HCT116 (cell line): Measurements from ENCODE around the gene HMGCLL1.

Experiments
- ATF3 ChIP-seq: IDR thresholded peaks from 2 replicates; pipeline ENCODE4 v1.6.1; 2012
- CEBPB ChIP-seq: IDR thresholded peaks from 2 replicates; pipeline ENCODE4 v1.6.1; 2012; ENCODE audit warnings: low read depth
- EZH2 ChIP-seq: fragments of 200-600 bp; sonication (generic); IDR thresholded peaks from 2 replicates; pipeline ENCODE4 v1.6.1; 2017; ENCODE audit warnings: antibody characterized with exemption, mixed run types
- POLR2A ChIP-seq: IDR thresholded peaks from 2 replicates; pipeline ENCODE4 v1.7.0; 2011; ENCODE audit warnings: borderline replicate concordance; ENCODE audit not compliant: insufficient read depth, insufficient read length; ENCODE audit errors: extremely low read depth
- SIN3A ChIP-seq: IDR thresholded peaks from 2 replicates; pipeline ENCODE4 v1.6.1; 2012; ENCODE audit warnings: low read depth
- YY1 ChIP-seq: IDR thresholded peaks from 2 replicates; pipeline ENCODE4 v1.6.1; 2011; ENCODE audit warnings: low read length, low read depth, moderate library complexity, mild to moderate bottlenecking; ENCODE audit not compliant: insufficient replicate concordance; ENCODE audit errors: extremely low read depth
- ZFX ChIP-seq: fragments of 450-650 bp; IDR thresholded peaks from 2 replicates; pipeline ENCODE4 v1.6.1; 2017
- TF ChIP-seq, protein P1 (sequence below), 3 experiments: fragments of 200-600 bp in 1 of 3; sonication (generic) in 1 of 3; IDR thresholded peaks in 2 of 3; conservative IDR thresholded peaks in 1 of 3; 2 replicates each; pipeline ENCODE4 v1.5.1; 2012 to 2017; ENCODE audit warnings: low read depth in 2 of 3, low read length in 2 of 3, antibody characterized with exemption in 1 of 3, borderline replicate concordance in 1 of 3, control low read depth in 1 of 3, mild to moderate bottlenecking in 1 of 3, mixed read lengths in 1 of 3, mixed run types in 1 of 3, moderate library complexity in 1 of 3; ENCODE audit not compliant: insufficient read depth in 1 of 3
- TF ChIP-seq, protein P2 (sequence below): IDR thresholded peaks from 2 replicates; pipeline ENCODE4 v1.6.1; 2011; ENCODE audit warnings: mild to moderate bottlenecking, low read length, moderate library complexity; ENCODE audit not compliant: insufficient replicate concordance; ENCODE audit errors: extremely low read depth

DNA sequence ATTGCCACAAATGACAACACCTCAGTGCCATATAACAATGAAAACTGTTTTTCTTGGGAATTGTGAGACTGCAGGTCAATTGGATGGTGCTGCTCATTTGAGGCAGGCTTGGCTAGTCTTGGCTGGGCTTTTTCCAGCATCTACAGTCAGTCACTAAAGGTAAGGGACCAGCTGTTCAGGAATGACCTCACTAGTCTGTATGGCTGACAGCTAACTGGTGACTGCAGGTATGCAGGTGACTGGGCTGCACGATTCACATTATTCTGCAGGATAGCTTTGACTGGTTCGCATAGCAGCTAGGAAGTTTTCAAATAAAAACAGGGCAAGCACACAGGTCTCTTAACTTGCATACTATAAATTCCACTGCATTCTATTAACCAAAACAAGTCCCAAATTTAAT is 22.1 kb upstream of the HMGCLL1 start:
- TF ChIP-seq SIN3A (no peak), POLR2A (no peak), ATF3 (no peak), YY1 (no peak), EZH2 (no peak), CEBPB (no peak), ZFX (no peak)
- TF ChIP-seq, protein P1, sequence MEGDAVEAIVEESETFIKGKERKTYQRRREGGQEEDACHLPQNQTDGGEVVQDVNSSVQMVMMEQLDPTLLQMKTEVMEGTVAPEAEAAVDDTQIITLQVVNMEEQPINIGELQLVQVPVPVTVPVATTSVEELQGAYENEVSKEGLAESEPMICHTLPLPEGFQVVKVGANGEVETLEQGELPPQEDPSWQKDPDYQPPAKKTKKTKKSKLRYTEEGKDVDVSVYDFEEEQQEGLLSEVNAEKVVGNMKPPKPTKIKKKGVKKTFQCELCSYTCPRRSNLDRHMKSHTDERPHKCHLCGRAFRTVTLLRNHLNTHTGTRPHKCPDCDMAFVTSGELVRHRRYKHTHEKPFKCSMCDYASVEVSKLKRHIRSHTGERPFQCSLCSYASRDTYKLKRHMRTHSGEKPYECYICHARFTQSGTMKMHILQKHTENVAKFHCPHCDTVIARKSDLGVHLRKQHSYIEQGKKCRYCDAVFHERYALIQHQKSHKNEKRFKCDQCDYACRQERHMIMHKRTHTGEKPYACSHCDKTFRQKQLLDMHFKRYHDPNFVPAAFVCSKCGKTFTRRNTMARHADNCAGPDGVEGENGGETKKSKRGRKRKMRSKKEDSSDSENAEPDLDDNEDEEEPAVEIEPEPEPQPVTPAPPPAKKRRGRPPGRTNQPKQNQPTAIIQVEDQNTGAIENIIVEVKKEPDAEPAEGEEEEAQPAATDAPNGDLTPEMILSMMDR (IDR thresholded peaks at IDR 0.05 in 2 of 3, conservative IDR thresholded peaks at IDR 0.05 in 1 of 3; ENCODE audit: borderline replicate concordance in 1 of 3, insufficient read depth in 1 of 3, low read depth in 2 of 3, low read length in 2 of 3), result no peak
- TF ChIP-seq, protein P2, sequence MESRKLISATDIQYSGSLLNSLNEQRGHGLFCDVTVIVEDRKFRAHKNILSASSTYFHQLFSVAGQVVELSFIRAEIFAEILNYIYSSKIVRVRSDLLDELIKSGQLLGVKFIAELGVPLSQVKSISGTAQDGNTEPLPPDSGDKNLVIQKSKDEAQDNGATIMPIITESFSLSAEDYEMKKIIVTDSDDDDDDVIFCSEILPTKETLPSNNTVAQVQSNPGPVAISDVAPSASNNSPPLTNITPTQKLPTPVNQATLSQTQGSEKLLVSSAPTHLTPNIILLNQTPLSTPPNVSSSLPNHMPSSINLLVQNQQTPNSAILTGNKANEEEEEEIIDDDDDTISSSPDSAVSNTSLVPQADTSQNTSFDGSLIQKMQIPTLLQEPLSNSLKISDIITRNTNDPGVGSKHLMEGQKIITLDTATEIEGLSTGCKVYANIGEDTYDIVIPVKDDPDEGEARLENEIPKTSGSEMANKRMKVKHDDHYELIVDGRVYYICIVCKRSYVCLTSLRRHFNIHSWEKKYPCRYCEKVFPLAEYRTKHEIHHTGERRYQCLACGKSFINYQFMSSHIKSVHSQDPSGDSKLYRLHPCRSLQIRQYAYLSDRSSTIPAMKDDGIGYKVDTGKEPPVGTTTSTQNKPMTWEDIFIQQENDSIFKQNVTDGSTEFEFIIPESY, result no peak
